ENCODE measurements around the gene VDR. TPM values are rescaled to one million over a fixed set of nuclear protein-coding genes. Genes with fewer than 3 reads are reported as not detected.
A peak's percentile ranks its signal among the peaks of the same experiment; 100 is the strongest.

The VDR gene
- polyA plus RNA-seq, 3 donors from 2014 or later: 0.04 TPM; not detected in 2

- H3K9me3 Mint-ChIP-seq: peaks cover 0 to 3% (median 0%) of the 10 kb centered on the region in 6 donors
- H3K4me3 Mint-ChIP-seq: peak overlapping the region; percentile 53 to 79 (median 65)
- no peak for DNase-seq
- H3K36me3 Mint-ChIP-seq: no peaks in the 10 kb centered on the region
- H3K27ac Mint-ChIP-seq: no peak overlapping the region
- H3K4me1 Mint-ChIP-seq: peaks cover 20 to 23% of the 10 kb centered on the region in 2 donors
- H3K27me3 Mint-ChIP-seq (ENCODE audit: low read depth in 3 of 3): peaks cover 7 to 23% (median 11%) of the 10 kb centered on the region in 3 donors
These were observed 36.6 kb upstream of the VDR start for GRCh38 chr12:47941475-47941780.

GRCh38 chr12:47940773-47941474, 36.1 kb upstream of the VDR start:
- peak; percentile 22 to 36 (median 30) for DNase-seq
- peak overlapping the region; percentile 53 to 79 (median 65) for H3K4me3 Mint-ChIP-seq
- H3K9me3 Mint-ChIP-seq: peaks cover 0 to 3% (median 0%) of the 10 kb centered on the region in 6 donors
- peaks cover 20 to 23% of the 10 kb centered on the region in 2 donors for H3K4me1 Mint-ChIP-seq
- H3K27me3 Mint-ChIP-seq (ENCODE audit: low read depth in 3 of 3): peaks cover 6 to 23% (median 11%) of the 10 kb centered on the region in 3 donors
- H3K36me3 Mint-ChIP-seq: no peaks in the 10 kb centered on the region
- no peak overlapping the region for H3K27ac Mint-ChIP-seq

DNA sequence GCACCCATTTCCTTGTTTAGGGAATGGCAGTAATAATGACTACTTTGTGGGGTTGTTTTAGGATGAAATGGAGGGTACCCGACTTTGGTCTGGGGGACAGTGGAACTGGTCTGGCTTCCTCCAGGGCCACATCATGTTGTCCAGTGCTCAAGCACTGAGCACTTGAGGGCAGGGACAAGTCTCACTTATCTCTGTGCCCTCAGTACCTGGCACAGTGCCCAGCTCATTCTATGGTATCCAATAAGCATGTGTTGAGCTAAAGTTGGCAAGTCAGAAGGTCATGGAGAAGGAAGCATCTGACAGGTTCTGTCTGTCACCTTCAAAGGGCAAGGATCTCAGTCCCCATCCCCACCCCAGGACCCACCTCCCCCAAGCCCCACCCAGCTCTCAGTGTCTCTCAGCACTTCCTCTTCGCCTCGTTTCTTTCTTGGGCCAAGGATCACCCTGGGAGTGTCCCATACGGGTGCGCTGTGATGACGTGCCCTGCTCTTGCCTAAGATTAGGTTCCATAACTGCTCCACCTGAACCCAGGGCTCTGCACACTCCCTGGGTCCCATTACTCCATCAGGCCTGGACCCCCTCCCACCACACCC, 34.3 kb upstream of the VDR start:
- H3K4me1 Mint-ChIP-seq: peaks cover 20 to 23% of the 10 kb centered on the region in 2 donors
- H3K27ac Mint-ChIP-seq: no peak overlapping the region
- DNase-seq: no peak
- H3K9me3 Mint-ChIP-seq: peaks cover 0 to 3% (median 0%) of the 10 kb centered on the region in 6 donors
- peaks cover 6 to 30% (median 11%) of the 10 kb centered on the region in 3 donors for H3K27me3 Mint-ChIP-seq (ENCODE audit: low read depth in 3 of 3)
- H3K4me3 Mint-ChIP-seq: no peak overlapping the region
- H3K36me3 Mint-ChIP-seq: no peaks in the 10 kb centered on the region

DNA sequence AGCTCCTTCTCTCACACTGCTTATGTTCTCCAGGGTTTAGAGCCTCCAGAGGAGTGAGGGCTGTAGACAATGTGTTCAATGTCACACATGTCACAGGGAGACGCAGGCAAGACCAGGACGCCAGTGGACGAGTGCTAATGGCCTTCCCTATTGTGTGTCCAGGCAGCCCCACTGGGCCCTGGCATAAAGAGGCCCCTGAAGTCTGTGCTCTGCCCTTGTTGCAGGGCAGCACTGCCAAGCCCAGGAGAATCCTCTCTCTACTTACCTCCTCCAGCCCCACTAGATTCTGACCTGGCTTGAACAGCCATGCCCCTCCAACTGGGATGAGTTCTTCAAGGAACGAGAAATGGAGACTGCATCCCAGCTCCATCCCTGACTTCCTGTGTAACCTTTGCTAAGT, 33.8 kb upstream of the VDR start:
- H3K9me3 Mint-ChIP-seq: peaks cover 0 to 3% (median 0%) of the 10 kb centered on the region in 6 donors
- peaks cover 20 to 23% of the 10 kb centered on the region in 2 donors for H3K4me1 Mint-ChIP-seq
- H3K27ac Mint-ChIP-seq: no peak overlapping the region
- no peaks in the 10 kb centered on the region for H3K36me3 Mint-ChIP-seq
- H3K27me3 Mint-ChIP-seq (ENCODE audit: low read depth in 3 of 3): peaks cover 9 to 25% (median 11%) of the 10 kb centered on the region in 3 donors
- DNase-seq: no peak
- no peak overlapping the region for H3K4me3 Mint-ChIP-seq

GRCh38 chr12:47938093-47938492, 33.3 kb upstream of the VDR start:
- no peak for DNase-seq
- H3K27me3 Mint-ChIP-seq (ENCODE audit: low read depth in 3 of 3): peaks cover 9 to 22% (median 11%) of the 10 kb centered on the region in 3 donors
- H3K36me3 Mint-ChIP-seq: no peaks in the 10 kb centered on the region
- H3K4me3 Mint-ChIP-seq: no peak overlapping the region
- H3K9me3 Mint-ChIP-seq: peaks cover 0 to 3% (median 0%) of the 10 kb centered on the region in 6 donors
- H3K27ac Mint-ChIP-seq: no peak overlapping the region
- peaks cover 20 to 23% of the 10 kb centered on the region in 2 donors for H3K4me1 Mint-ChIP-seq

GRCh38 chr12:47935184-47935583, 30.4 kb upstream of the VDR start:
- Mint-ChIP-seq H3K4me3 (no peak overlapping the region), H3K27ac (no peak overlapping the region), H3K9me3 (peaks cover 0 to 3% (median 0%) of the 10 kb centered on the region in 6 donors), H3K27me3 (ENCODE audit: low read depth in 3 of 3) (peaks cover 2 to 13% (median 8%) of the 10 kb centered on the region in 3 donors), H3K36me3 (no peaks in the 10 kb centered on the region), H3K4me1 (peaks cover 3 to 4% of the 10 kb centered on the region in 2 donors)
- DNase-seq: no peak

GRCh38 chr12:47931187-47931586, 26.4 kb upstream of the VDR start:
- H3K27ac Mint-ChIP-seq: no peak overlapping the region
- DNase-seq: no peak
- no peaks in the 10 kb centered on the region for H3K4me1 Mint-ChIP-seq
- no peaks in the 10 kb centered on the region for H3K36me3 Mint-ChIP-seq
- peaks cover 0 to 3% (median 0%) of the 10 kb centered on the region in 6 donors for H3K9me3 Mint-ChIP-seq
- no peak overlapping the region for H3K4me3 Mint-ChIP-seq
- peaks cover 0 to 20% (median 8%) of the 10 kb centered on the region in 3 donors for H3K27me3 Mint-ChIP-seq (ENCODE audit: low read depth in 3 of 3)

- H3K4me1 Mint-ChIP-seq: no peaks in the 10 kb centered on the region
- H3K4me3 Mint-ChIP-seq: no peak overlapping the region
- no peaks in the 10 kb centered on the region for H3K36me3 Mint-ChIP-seq
- H3K9me3 Mint-ChIP-seq: peaks cover 0 to 3% (median 0%) of the 10 kb centered on the region in 6 donors
- H3K27ac Mint-ChIP-seq: no peak overlapping the region
- H3K27me3 Mint-ChIP-seq (ENCODE audit: low read depth in 3 of 3): peaks cover 0 to 17% (median 8%) of the 10 kb centered on the region in 3 donors
- DNase-seq: no peak
These were observed 25.8 kb upstream of the VDR start for GRCh38 chr12:47930634-47931033.

GRCh38 chr12:47927346-47927745, 22.6 kb upstream of the VDR start:
- H3K36me3 Mint-ChIP-seq: no peaks in the 10 kb centered on the region
- H3K4me1 Mint-ChIP-seq: no peaks in the 10 kb centered on the region
- DNase-seq: no peak
- peaks cover 0 to 3% (median 0%) of the 10 kb centered on the region in 6 donors for H3K9me3 Mint-ChIP-seq
- no peak overlapping the region for H3K4me3 Mint-ChIP-seq
- H3K27me3 Mint-ChIP-seq (ENCODE audit: low read depth in 3 of 3): peaks cover 3 to 16% (median 5%) of the 10 kb centered on the region in 3 donors
- H3K27ac Mint-ChIP-seq: no peak overlapping the region

DNA sequence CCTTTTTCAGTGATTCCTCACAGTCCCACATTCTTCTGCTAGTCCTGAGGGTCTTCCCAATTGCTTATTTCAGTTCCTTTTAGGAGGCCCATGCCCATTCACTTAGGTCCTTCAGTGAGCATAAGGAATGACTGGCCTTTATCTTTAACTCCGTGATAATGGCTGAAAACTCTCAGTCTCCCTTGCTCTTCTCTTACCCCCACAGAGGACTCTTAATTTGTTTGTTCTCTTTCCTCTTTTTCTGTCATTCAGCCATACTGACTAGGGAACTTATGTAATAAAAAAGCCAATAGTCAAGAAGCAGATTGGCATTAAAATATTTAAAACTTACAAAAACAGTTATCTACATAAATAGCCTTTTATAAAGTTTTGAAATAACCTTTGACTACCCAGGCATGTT, 17.1 kb upstream of the VDR start:
- DNase-seq: no peak
- no peak overlapping the region for H3K27ac Mint-ChIP-seq
- H3K36me3 Mint-ChIP-seq: no peaks in the 10 kb centered on the region
- H3K27me3 Mint-ChIP-seq (ENCODE audit: low read depth in 3 of 3): peaks cover 6% of the 10 kb centered on the region in 3 donors
- no peaks in the 10 kb centered on the region for H3K9me3 Mint-ChIP-seq
- H3K4me3 Mint-ChIP-seq: no peak overlapping the region
- no peaks in the 10 kb centered on the region for H3K4me1 Mint-ChIP-seq

DNA sequence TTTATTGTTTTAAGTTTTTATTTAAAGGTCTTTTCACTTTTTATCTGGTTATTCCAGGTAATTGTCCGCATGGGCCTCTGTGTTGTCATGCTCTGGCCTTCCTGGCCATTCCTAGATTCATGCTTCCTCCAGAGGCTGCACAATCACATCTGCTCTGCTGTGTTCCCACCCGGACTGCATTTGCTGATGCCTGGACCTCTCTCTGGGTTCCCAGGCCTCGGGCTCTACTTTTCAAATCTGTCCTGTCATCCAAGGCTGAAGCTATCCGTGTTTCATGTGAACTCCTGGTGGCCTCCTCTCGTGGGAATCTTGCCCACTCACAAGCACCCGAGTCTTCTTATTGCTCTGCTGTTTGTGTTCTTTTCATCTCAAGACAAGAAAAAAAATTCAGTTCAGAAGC, 16.1 kb upstream of the VDR start:
- Mint-ChIP-seq H3K4me1 (no peaks in the 10 kb centered on the region), H3K4me3 (no peak overlapping the region), H3K27me3 (ENCODE audit: low read depth in 3 of 3) (peaks cover 6 to 10% (median 9%) of the 10 kb centered on the region in 3 donors), H3K36me3 (no peaks in the 10 kb centered on the region), H3K9me3 (no peaks in the 10 kb centered on the region), H3K27ac (no peak overlapping the region)
- no peak for DNase-seq

DNA sequence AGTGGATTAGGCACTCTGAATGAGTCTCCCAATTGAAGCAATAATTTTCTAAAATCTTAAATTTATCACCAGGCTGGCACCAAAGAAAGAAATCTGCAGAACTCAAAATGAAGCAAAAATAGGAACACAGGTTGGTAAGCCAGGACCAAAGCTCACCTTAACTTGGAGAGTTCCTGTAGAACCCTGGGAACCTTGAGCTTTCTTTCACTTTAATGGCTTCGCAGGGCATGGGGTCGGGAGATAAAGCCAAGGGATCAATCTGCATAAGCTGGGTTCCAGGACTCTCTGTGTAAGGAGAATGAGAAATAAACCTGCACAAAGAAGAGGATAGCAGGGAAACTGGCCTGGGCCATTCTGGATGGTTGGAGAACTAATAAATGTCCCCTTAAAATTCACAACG, 8.3 kb upstream of the VDR start:
- Mint-ChIP-seq H3K27ac (no peak overlapping the region), H3K4me1 (no peaks in the 10 kb centered on the region), H3K27me3 (ENCODE audit: low read depth in 3 of 3) (peaks cover 6 to 7% (median 7%) of the 10 kb centered on the region in 3 donors), H3K4me3 (no peak overlapping the region), H3K36me3 (no peaks in the 10 kb centered on the region), H3K9me3 (peaks cover 0 to 4% (median 0%) of the 10 kb centered on the region in 6 donors)
- DNase-seq: no peak

GRCh38 chr12:47912556-47912955, 7.8 kb upstream of the VDR start:
- peaks cover 0 to 4% (median 0%) of the 10 kb centered on the region in 6 donors for H3K9me3 Mint-ChIP-seq
- H3K4me1 Mint-ChIP-seq: no peaks in the 10 kb centered on the region
- DNase-seq: no peak
- no peaks in the 10 kb centered on the region for H3K36me3 Mint-ChIP-seq
- H3K27ac Mint-ChIP-seq: no peak overlapping the region
- H3K4me3 Mint-ChIP-seq: no peak overlapping the region
- H3K27me3 Mint-ChIP-seq (ENCODE audit: low read depth in 3 of 3): peaks cover 7% of the 10 kb centered on the region in 3 donors

DNA sequence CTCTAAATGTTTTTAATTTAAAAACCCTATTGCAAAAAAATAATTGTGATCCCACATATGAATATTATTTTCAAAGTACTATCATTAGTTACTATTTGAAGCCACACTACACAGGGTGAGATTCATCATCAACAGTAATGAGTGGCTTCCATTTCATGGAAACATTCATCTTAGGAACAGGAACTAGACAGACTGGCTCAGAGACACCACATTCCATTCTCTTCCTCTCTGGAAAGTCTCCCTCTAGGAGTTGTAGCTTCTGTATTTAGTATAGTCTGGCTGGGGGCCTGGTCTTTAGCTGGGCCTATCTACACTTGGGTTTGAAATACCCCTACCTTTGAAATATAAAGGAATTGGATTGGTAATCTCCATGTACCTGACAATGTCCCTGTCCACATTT, 6.2 kb upstream of the VDR start:
- H3K27ac Mint-ChIP-seq: no peak overlapping the region
- DNase-seq: no peak
- no peak overlapping the region for H3K4me3 Mint-ChIP-seq
- peaks cover 0 to 4% (median 0%) of the 10 kb centered on the region in 6 donors for H3K9me3 Mint-ChIP-seq
- peaks cover 4 to 10% (median 5%) of the 10 kb centered on the region in 3 donors for H3K27me3 Mint-ChIP-seq (ENCODE audit: low read depth in 3 of 3)
- H3K4me1 Mint-ChIP-seq: peaks cover 0 to under 1% of the 10 kb centered on the region in 2 donors
- no peaks in the 10 kb centered on the region for H3K36me3 Mint-ChIP-seq

All from immature natural killer cell (primary cell).